HepG2 (cell line): ENCODE results near the gene AXIN1. TPM values are rescaled to one million over a fixed set of nuclear protein-coding genes. Genes with fewer than 3 reads are reported as not detected.

ENCODE experiments used
- ATAC-seq: fragments of 200-7000 bp; cut with Tn5 transposase; 3 replicates; pipeline ENCODE4 v1.9.1; 2020; ENCODE audit warnings: mild to moderate bottlenecking, moderate library complexity
- BruUV-seq: library from RNA; stranded (reverse); fragments of 400-500 nt; replicated peaks from 2 replicates; lab custom pipeline; 2021; lab: Mats Ljungman, UMichigan
- CTCF ChIA-PET: fragments of 300-600 bp; formaldehyde crosslinking; extraction: SDS; loops from one replicate; lab custom pipeline; 2021; ENCODE audit warnings: low total read pairs, inconsistent platforms, low intra/inter-chr PET ratio; lab: Yijun Ruan, JAX
- POLR2A ChIA-PET: fragments of 350-600 bp; sonication (Branson Sonifier 250); formaldehyde crosslinking; loops from one replicate; lab custom pipeline; 2020; ENCODE audit warnings: antibody characterized with exemption, inconsistent platforms; lab: Yijun Ruan, JAX
- DNase-seq: peaks from one replicate; pipeline ENCODE4 v3.0.0-alpha.2; 2015; ENCODE audit warnings: low spot score
- FAIRE-seq: peaks from 3 replicates; lab custom pipeline; 2011; peaks lifted over from hg19 to GRCh38; lab: Jason Lieb, UNC
- H2AFZ ChIP-seq: one replicate; pipeline ENCODE4 v1.6.1; 2011; ENCODE audit warnings: low read length, inconsistent platforms
- H3K27ac ChIP-seq: fragments of 300-600 bp; 3 replicates; pipeline ENCODE4 v1.8.0; 2011; ENCODE audit warnings: mixed run types, mild to moderate bottlenecking, mixed read lengths, low read length, inconsistent platforms; ENCODE audit not compliant: insufficient read depth; ENCODE audit errors: extremely low read length
- H3K27me3 ChIP-seq, 2 experiments: fragments of 200-600 bp in 1 of 2; 2 replicates in 1 of 2; 3 replicates in 1 of 2; pipeline versions ENCODE4 v1.6.0 to v1.8.0; 2011; ENCODE audit warnings: low read length in 2 of 2, mild to moderate bottlenecking in 2 of 2, moderate library complexity in 2 of 2, inconsistent platforms in 1 of 2; ENCODE audit not compliant: insufficient read depth in 2 of 2, control insufficient read depth in 1 of 2
- H3K36me3 ChIP-seq, 2 experiments: fragments of 200-600 bp in 1 of 2; replicated peaks in 1 of 2; 2 replicates in 1 of 2; 3 replicates in 1 of 2; pipeline versions ENCODE4 v1.5.1 to v1.8.0; 2011; ENCODE audit warnings: low read length in 2 of 2, inconsistent platforms in 1 of 2; ENCODE audit not compliant: insufficient read depth in 2 of 2, control insufficient read depth in 1 of 2
- H3K4me1 ChIP-seq: 2 replicates; pipeline ENCODE4 v1.5.1; 2012; ENCODE audit warnings: low read length, inconsistent platforms; ENCODE audit not compliant: insufficient read depth
- H3K4me2 ChIP-seq: 2 replicates; pipeline ENCODE4 v1.6.0; 2011; ENCODE audit warnings: low read depth, low read length, inconsistent platforms
- H3K4me3 ChIP-seq, 3 experiments: fragments of 200-600 bp in 1 of 3; sonication (generic), shearing (Covaris generic) in 1 of 3; replicated peaks in 1 of 3; 2 replicates each; pipeline ENCODE4 v1.5.1; 2011 to 2016; ENCODE audit warnings: low read length in 3 of 3, inconsistent platforms in 2 of 3, low read depth in 2 of 3, mild to moderate bottlenecking in 2 of 3, control low read depth in 1 of 3, mixed read lengths in 1 of 3; ENCODE audit not compliant: insufficient read depth in 1 of 3
- H3K79me2 ChIP-seq: one replicate; pipeline ENCODE4 v1.6.1; 2011; ENCODE audit warnings: low read length, inconsistent platforms; ENCODE audit not compliant: insufficient read depth
- H3K9ac ChIP-seq: 2 replicates; pipeline ENCODE4 v1.6.0; 2011; ENCODE audit warnings: mild to moderate bottlenecking, low read depth, low read length, inconsistent platforms; ENCODE audit not compliant: insufficient read depth
- H3K9me3 ChIP-seq: 2 replicates; pipeline ENCODE4 v1.5.1; 2012; ENCODE audit warnings: mild to moderate bottlenecking, low read length
- H4K20me1 ChIP-seq: 2 replicates; pipeline ENCODE4 v1.6.0; 2011; ENCODE audit warnings: inconsistent platforms, mild to moderate bottlenecking, low read length, moderate library complexity; ENCODE audit not compliant: insufficient read depth
- MBD4 ChIP-seq: IDR thresholded peaks from 2 replicates; pipeline ENCODE4 v1.6.1; 2012; ENCODE audit warnings: low read length, inconsistent platforms, borderline replicate concordance
- ZBTB33 ChIP-seq: sonication (generic); formaldehyde crosslinking; IDR thresholded peaks from 2 replicates; pipeline ENCODE4 v1.4.0; 2020; ENCODE audit warnings: missing genetic modification reagents
- ZNF260 ChIP-seq: sonication (generic); formaldehyde crosslinking; IDR thresholded peaks from 2 replicates; pipeline ENCODE4 v1.4.0; 2020; ENCODE audit warnings: missing genetic modification reagents, low read depth, mild to moderate bottlenecking, borderline replicate concordance
- ZNF687 ChIP-seq: sonication (generic); formaldehyde crosslinking; IDR thresholded peaks from 2 replicates; pipeline ENCODE4 v1.5.1; 2020; ENCODE audit warnings: mild to moderate bottlenecking, missing genetic modification reagents, moderate library complexity
- WGBS: methylation state at CpG from one replicate; pipeline ENCODE4 v1.1.6; 2017; ENCODE audit warnings: low lambda C conversion rate; 5-methylcytosine and 5-hydroxymethylcytosine counted together
- in situ Hi-C: cut with HindIII; loops from 2 replicates; pipeline ENCODE4 v1.10.0; 2017; ENCODE audit warnings: low pct_unique_long_range_greater_than_20kb; ENCODE audit not compliant: extremely low pct_ligation_motif_present
- intact Hi-C: fragments of 100-400 bp; cut with micrococcal nuclease; formaldehyde crosslinking; loops from one replicate; pipeline ENCODE4 v1.10.0; 2022; ENCODE audit not compliant: unreplicated experiment
- polyA plus RNA-seq, 8 experiments: library from polyadenylated mRNA; depleted of rRNA in 3 of 8; stranded (reverse) in 7 of 8; unstranded in 1 of 8; fragments of >200 nt; fragmentation: Illumina TruSeq in 4 of 8; extraction: Trizol in 4 of 8; gene quantifications; 2 replicates each; pipeline versions ENCODE4 v1.2.1 to v1.2.3, GENCODE V29; 2011 to 2016; ENCODE audit warnings: low read depth in 4 of 8, missing spikeins in 1 of 8, mixed read lengths in 1 of 8; ENCODE audit not compliant: insufficient read depth in 1 of 8
- total RNA-seq, 5 experiments: library from RNA; depleted of rRNA; stranded (reverse); fragments of >200 nt; fragmentation: Illumina TruSeq; extraction: Trizol; gene quantifications; 2 replicates each; pipeline ENCODE4 v1.2.3, GENCODE V29; 2016; ENCODE audit warnings: low read depth in 1 of 5

AXIN1 gene
- total and polyA plus RNA-seq, 2 of the 13 experiments (the other 11 are each of a cell fraction or from before 2014, with no cell fraction given), result 24.0 to 26.0 TPM

GRCh38 chr16:283033-283805 is 69.3 kb downstream of the AXIN1 start, which contains the start of gene PDIA2:
Gene PDIA2 (plus strand): TSS chr16:283164. CDS start chr16:283170, 6 bp downstream.
- peak; percentile 13 for ATAC-seq
- intact Hi-C loops, result no loop called here
- FAIRE-seq, result no peak
- BruUV-seq, result no TSS peak
- 16% methylated on average over 5 of the region's 25 CpGs for WGBS
- H3K9ac ChIP-seq, result no peak within 1 kb of the TSS
- H3K4me3 ChIP-seq, result no peak within 1 kb of the TSS; a peak in 1 of 6 replicates
- H3K36me3 ChIP-seq, result peaks cover 4 to 19% of the 10 kb centered on the region in 2 experiments; a peak in 3 of 5 replicates
- no peak for DNase-seq
- no peaks in the 10 kb centered on the region for H4K20me1 ChIP-seq
- H3K27me3 ChIP-seq, result peaks cover 7 to 41% of the 10 kb centered on the region in 2 experiments; a peak in 4 of 5 replicates
- no peak within 1 kb of the TSS for H2AFZ ChIP-seq
- peak; percentile 27; the same call in 1 of the 2 replicates for TF ChIP-seq ZNF687 (CRISPR knock-in tag)
- peak; percentile 63; the same call in 1 of the 2 replicates for TF ChIP-seq ZBTB33 (CRISPR knock-in tag)
- no peak for TF ChIP-seq ZNF260 (CRISPR knock-in tag)
- TF ChIP-seq MBD4, result no peak
- TF ChIP-seq, all 625 proteins: peak for 2
- Histone ChIP-seq H3K27ac (no peak within 1 kb of the TSS), H3K79me2 (no peaks in the 10 kb centered on the region), H3K4me2 (no peak within 1 kb of the TSS), H3K9me3 (no peaks in the 10 kb centered on the region), H3K4me1 (peaks cover 6% of the 10 kb centered on the region; the same call in 1 of the 2 replicates)
- in situ Hi-C loops, result no loop called here
- POLR2A ChIA-PET, result no interaction called here
- CTCF ChIA-PET, result no interaction called here
